ENCODE data around the gene LAG3.

LAG3 gene

GRCh38 chr12:6779708-6780432 lies 7.5 kb downstream of the LAG3 start:
- Histone ChIP-seq H3K4me3 (ENCODE audit: insufficient read depth, low read depth, low read length) (no peak overlapping the region), H3K27me3 (ENCODE audit: control insufficient read depth, insufficient read depth, low read length, poor library complexity, severe bottlenecking) (peaks cover 8% of the 10 kb centered on the region), H3K36me3 (ENCODE audit: control insufficient read depth, insufficient read depth, low read length) (peaks cover 8% of the 10 kb centered on the region), H3K9me3 (ENCODE audit: control insufficient read depth, low read length) (no peaks in the 10 kb centered on the region), H3K27ac (ENCODE audit: insufficient read depth, low read depth, low read length, poor library complexity, severe bottlenecking) (no peak overlapping the region), H3K4me1 (ENCODE audit: control insufficient read depth, insufficient read depth, low read length) (peaks cover 38% of the 10 kb centered on the region)
- WGBS, 2 experiments = 88 to 91% methylated on average over 6 of the region's 6 CpGs

- H3K4me3 ChIP-seq (ENCODE audit: insufficient read depth, low read depth, low read length) = no peak overlapping the region
- H3K4me1 ChIP-seq (ENCODE audit: control insufficient read depth, insufficient read depth, low read length) = peaks cover 38% of the 10 kb centered on the region
- no peak overlapping the region for H3K27ac ChIP-seq (ENCODE audit: insufficient read depth, low read depth, low read length, poor library complexity, severe bottlenecking)
- no peaks in the 10 kb centered on the region for H3K9me3 ChIP-seq (ENCODE audit: control insufficient read depth, low read length)
- WGBS, 2 experiments = 63 to 66% methylated on average over 6 of the region's 6 CpGs
- H3K36me3 ChIP-seq (ENCODE audit: control insufficient read depth, insufficient read depth, low read length) = peaks cover 1% of the 10 kb centered on the region
- H3K27me3 ChIP-seq (ENCODE audit: control insufficient read depth, insufficient read depth, low read length, poor library complexity, severe bottlenecking) = peaks cover 8% of the 10 kb centered on the region
Observed at GRCh38 chr12:6780573-6780972, 8.3 kb downstream of the LAG3 start.

- Histone ChIP-seq H3K4me1 (ENCODE audit: control insufficient read depth, insufficient read depth, low read length) (peaks cover 38% of the 10 kb centered on the region), H3K9me3 (ENCODE audit: control insufficient read depth, low read length) (no peaks in the 10 kb centered on the region), H3K4me3 (ENCODE audit: insufficient read depth, low read depth, low read length) (no peak overlapping the region), H3K36me3 (ENCODE audit: control insufficient read depth, insufficient read depth, low read length) (no peaks in the 10 kb centered on the region), H3K27me3 (ENCODE audit: control insufficient read depth, insufficient read depth, low read length, poor library complexity, severe bottlenecking) (peaks cover 8% of the 10 kb centered on the region), H3K27ac (ENCODE audit: insufficient read depth, low read depth, low read length, poor library complexity, severe bottlenecking) (no peak overlapping the region)
- WGBS, 2 experiments = 79 to 85% methylated on average over 6 of the region's 6 CpGs
Observed at GRCh38 chr12:6782119-6782518, 9.8 kb downstream of the LAG3 start.

- H3K4me1 ChIP-seq (ENCODE audit: control insufficient read depth, insufficient read depth, low read length) = peaks cover 33% of the 10 kb centered on the region
- no peak overlapping the region for H3K4me3 ChIP-seq (ENCODE audit: insufficient read depth, low read depth, low read length)
- H3K36me3 ChIP-seq (ENCODE audit: control insufficient read depth, insufficient read depth, low read length) = no peaks in the 10 kb centered on the region
- H3K9me3 ChIP-seq (ENCODE audit: control insufficient read depth, low read length) = no peaks in the 10 kb centered on the region
- H3K27me3 ChIP-seq (ENCODE audit: control insufficient read depth, insufficient read depth, low read length, poor library complexity, severe bottlenecking) = no peaks in the 10 kb centered on the region
- H3K27ac ChIP-seq (ENCODE audit: insufficient read depth, low read depth, low read length, poor library complexity, severe bottlenecking) = no peak overlapping the region
- 66% methylated on average over 10 of the region's 10 CpGs for WGBS, 2 experiments
Observed at GRCh38 chr12:6782850-6783566, 10.7 kb downstream of the LAG3 start.

GRCh38 chr12:6783828-6784227 lies 11.5 kb downstream of the LAG3 start:
- 87 to 90% methylated on average over 9 of the region's 9 CpGs for WGBS, 2 experiments
- no peaks in the 10 kb centered on the region for H3K9me3 ChIP-seq (ENCODE audit: control insufficient read depth, low read length)
- H3K4me1 ChIP-seq (ENCODE audit: control insufficient read depth, insufficient read depth, low read length) = peaks cover 25% of the 10 kb centered on the region
- H3K36me3 ChIP-seq (ENCODE audit: control insufficient read depth, insufficient read depth, low read length) = no peaks in the 10 kb centered on the region
- H3K4me3 ChIP-seq (ENCODE audit: insufficient read depth, low read depth, low read length) = no peak overlapping the region
- no peak overlapping the region for H3K27ac ChIP-seq (ENCODE audit: insufficient read depth, low read depth, low read length, poor library complexity, severe bottlenecking)
- no peaks in the 10 kb centered on the region for H3K27me3 ChIP-seq (ENCODE audit: control insufficient read depth, insufficient read depth, low read length, poor library complexity, severe bottlenecking)

GRCh38 chr12:6784296-6784695 lies 12.0 kb downstream of the LAG3 start:
- no peaks in the 10 kb centered on the region for H3K36me3 ChIP-seq (ENCODE audit: control insufficient read depth, insufficient read depth, low read length)
- peaks cover 22% of the 10 kb centered on the region for H3K4me1 ChIP-seq (ENCODE audit: control insufficient read depth, insufficient read depth, low read length)
- H3K27me3 ChIP-seq (ENCODE audit: control insufficient read depth, insufficient read depth, low read length, poor library complexity, severe bottlenecking) = no peaks in the 10 kb centered on the region
- WGBS, 2 experiments = 80 to 81% methylated on average over 5 of the region's 5 CpGs
- H3K27ac ChIP-seq (ENCODE audit: insufficient read depth, low read depth, low read length, poor library complexity, severe bottlenecking) = no peak overlapping the region
- H3K9me3 ChIP-seq (ENCODE audit: control insufficient read depth, low read length) = no peaks in the 10 kb centered on the region
- H3K4me3 ChIP-seq (ENCODE audit: insufficient read depth, low read depth, low read length) = no peak overlapping the region

- peaks cover 20% of the 10 kb centered on the region for H3K4me1 ChIP-seq (ENCODE audit: control insufficient read depth, insufficient read depth, low read length)
- no peaks in the 10 kb centered on the region for H3K36me3 ChIP-seq (ENCODE audit: control insufficient read depth, insufficient read depth, low read length)
- H3K27me3 ChIP-seq (ENCODE audit: control insufficient read depth, insufficient read depth, low read length, poor library complexity, severe bottlenecking) = no peaks in the 10 kb centered on the region
- no peak overlapping the region for H3K27ac ChIP-seq (ENCODE audit: insufficient read depth, low read depth, low read length, poor library complexity, severe bottlenecking)
- 92 to 94% methylated on average over 5 of the region's 5 CpGs for WGBS, 2 experiments
- H3K4me3 ChIP-seq (ENCODE audit: insufficient read depth, low read depth, low read length) = no peak overlapping the region
- no peaks in the 10 kb centered on the region for H3K9me3 ChIP-seq (ENCODE audit: control insufficient read depth, low read length)
Observed at GRCh38 chr12:6784761-6785160, 12.4 kb downstream of the LAG3 start.

GRCh38 chr12:6786416-6787094 lies 14.2 kb downstream of the LAG3 start:
- H3K4me1 ChIP-seq (ENCODE audit: control insufficient read depth, insufficient read depth, low read length) = peaks cover 14% of the 10 kb centered on the region
- no peaks in the 10 kb centered on the region for H3K9me3 ChIP-seq (ENCODE audit: control insufficient read depth, low read length)
- H3K27me3 ChIP-seq (ENCODE audit: control insufficient read depth, insufficient read depth, low read length, poor library complexity, severe bottlenecking) = no peaks in the 10 kb centered on the region
- 65 to 66% methylated on average over 8 to 9 of the region's 9 CpGs for WGBS, 2 experiments
- H3K27ac ChIP-seq (ENCODE audit: insufficient read depth, low read depth, low read length, poor library complexity, severe bottlenecking) = no peak overlapping the region
- no peak overlapping the region for H3K4me3 ChIP-seq (ENCODE audit: insufficient read depth, low read depth, low read length)
- H3K36me3 ChIP-seq (ENCODE audit: control insufficient read depth, insufficient read depth, low read length) = no peaks in the 10 kb centered on the region

GRCh38 chr12:6787309-6787708 lies 15.0 kb downstream of the LAG3 start:
- H3K9me3 ChIP-seq (ENCODE audit: control insufficient read depth, low read length) = no peaks in the 10 kb centered on the region
- H3K4me3 ChIP-seq (ENCODE audit: insufficient read depth, low read depth, low read length) = no peak overlapping the region
- no peaks in the 10 kb centered on the region for H3K27me3 ChIP-seq (ENCODE audit: control insufficient read depth, insufficient read depth, low read length, poor library complexity, severe bottlenecking)
- H3K4me1 ChIP-seq (ENCODE audit: control insufficient read depth, insufficient read depth, low read length) = peaks cover 18% of the 10 kb centered on the region
- H3K36me3 ChIP-seq (ENCODE audit: control insufficient read depth, insufficient read depth, low read length) = no peaks in the 10 kb centered on the region
- H3K27ac ChIP-seq (ENCODE audit: insufficient read depth, low read depth, low read length, poor library complexity, severe bottlenecking) = no peak overlapping the region
- WGBS, 2 experiments = 89 to 94% methylated on average over 5 of the region's 5 CpGs

Data from ectodermal cell (in vitro differentiated cells).